H9 (cell line): Measurements from ENCODE around the gene VRK1. TPM values are rescaled to one million over a fixed set of nuclear protein-coding genes. Genes with fewer than 3 reads are reported as not detected.

ENCODE experiments used
- DNase-seq: peaks from one replicate; pipeline ENCODE4 v3.0.0-alpha.2; 2017
- H2AFZ ChIP-seq: one replicate; pipeline ENCODE4 v1.6.1; 2013; ENCODE audit warnings: mild to moderate bottlenecking, low read length, control low read depth, moderate library complexity
- H2AK5ac ChIP-seq: 2 replicates; pipeline ENCODE4 v1.6.1; 2013; ENCODE audit warnings: low read length, control low read depth, mixed read lengths; ENCODE audit not compliant: insufficient read length
- H2BK120ac ChIP-seq: one replicate; pipeline ENCODE4 v1.6.1; 2013; ENCODE audit warnings: low read depth, mild to moderate bottlenecking, low read length, control low read depth, inconsistent platforms; ENCODE audit not compliant: poor library complexity, severe bottlenecking
- H2BK12ac ChIP-seq: 2 replicates; pipeline ENCODE4 v1.6.1; 2013; ENCODE audit warnings: low read length, control low read depth, mixed read lengths, low read depth; ENCODE audit not compliant: insufficient read length
- H2BK15ac ChIP-seq: 2 replicates; pipeline ENCODE4 v1.6.1; 2013; ENCODE audit warnings: low read depth, low read length, control low read depth
- H2BK20ac ChIP-seq: one replicate; pipeline ENCODE4 v1.6.1; 2013; ENCODE audit warnings: low read depth, mild to moderate bottlenecking, low read length, control low read depth, inconsistent platforms; ENCODE audit not compliant: poor library complexity, severe bottlenecking
- H2BK5ac ChIP-seq: 2 replicates; pipeline ENCODE4 v1.6.1; 2013; ENCODE audit warnings: low read length, control low read depth, mixed read lengths; ENCODE audit not compliant: insufficient read length
- H3K14ac ChIP-seq: 2 replicates; pipeline ENCODE4 v1.6.1; 2013; ENCODE audit warnings: low read length, control low read depth; ENCODE audit not compliant: insufficient read depth
- H3K18ac ChIP-seq: 2 replicates; pipeline ENCODE4 v1.6.1; 2013; ENCODE audit warnings: low read depth, mild to moderate bottlenecking, mixed read lengths, low read length, control low read depth; ENCODE audit not compliant: insufficient read length
- H3K23ac ChIP-seq: 2 replicates; pipeline ENCODE4 v1.6.1; 2013; ENCODE audit warnings: low read length, control low read depth, mixed read lengths, low read depth; ENCODE audit not compliant: insufficient read length
- H3K23me2 ChIP-seq: 2 replicates; pipeline ENCODE4 v1.6.1; 2013; ENCODE audit warnings: low read depth, mild to moderate bottlenecking, mixed read lengths, low read length, control low read depth; ENCODE audit not compliant: insufficient read length, poor library complexity, severe bottlenecking
- H3K27ac ChIP-seq: 2 replicates; pipeline ENCODE4 v1.5.1; 2013; ENCODE audit warnings: low read length, control low read depth, mixed read lengths, low read depth; ENCODE audit not compliant: insufficient read length
- H3K27me3 ChIP-seq: 2 replicates; pipeline ENCODE4 v1.6.1; 2013; ENCODE audit warnings: low read length, control low read depth, inconsistent platforms; ENCODE audit not compliant: insufficient read depth
- H3K4ac ChIP-seq: 2 replicates; pipeline ENCODE4 v1.6.1; 2013; ENCODE audit warnings: low read depth, mild to moderate bottlenecking, control low read depth, inconsistent platforms, low read length, moderate library complexity
- H3K4me1 ChIP-seq: 2 replicates; pipeline ENCODE4 v1.6.1; 2013; ENCODE audit warnings: low read length, control low read depth, inconsistent platforms; ENCODE audit not compliant: insufficient read depth
- H3K4me2 ChIP-seq: 2 replicates; pipeline ENCODE4 v1.6.1; 2013; ENCODE audit warnings: low read length, control low read depth, mixed read lengths; ENCODE audit not compliant: insufficient read length, insufficient read depth
- H3K56ac ChIP-seq: 2 replicates; pipeline ENCODE4 v1.6.1; 2013; ENCODE audit warnings: low read depth, mild to moderate bottlenecking, mixed read lengths, low read length, control low read depth; ENCODE audit not compliant: insufficient read length
- H3K79me1 ChIP-seq: 2 replicates; pipeline ENCODE4 v1.6.1; 2013; ENCODE audit warnings: low read depth, mild to moderate bottlenecking, moderate library complexity, low read length, control low read depth, inconsistent platforms; ENCODE audit not compliant: insufficient read depth, poor library complexity, severe bottlenecking
- H3K79me2 ChIP-seq: 2 replicates; pipeline ENCODE4 v1.6.1; 2013; ENCODE audit warnings: low read length, control low read depth, inconsistent platforms; ENCODE audit not compliant: insufficient read depth
- H3K9ac ChIP-seq: 2 replicates; pipeline ENCODE4 v1.6.1; 2013; ENCODE audit warnings: low read length, control low read depth, mixed read lengths; ENCODE audit not compliant: insufficient read length; ENCODE audit errors: extremely low read depth
- H3K9me3 ChIP-seq: one replicate; pipeline ENCODE4 v1.6.1; 2013; ENCODE audit warnings: low read depth, low read length, inconsistent platforms; ENCODE audit not compliant: control insufficient read depth
- H3T11ph ChIP-seq: one replicate; pipeline ENCODE4 v1.6.1; 2013; ENCODE audit warnings: mild to moderate bottlenecking, low read length, control low read depth, inconsistent platforms
- H4K20me1 ChIP-seq: one replicate; pipeline ENCODE4 v1.6.1; 2013; ENCODE audit not compliant: control insufficient read depth, insufficient read length, insufficient read depth
- H4K5ac ChIP-seq: 2 replicates; pipeline ENCODE4 v1.6.1; 2013; ENCODE audit warnings: low read depth, mild to moderate bottlenecking, mixed read lengths, low read length, control low read depth; ENCODE audit not compliant: insufficient read length
- H4K8ac ChIP-seq: replicated peaks from 2 replicates; pipeline ENCODE4 v1.6.1; 2013; ENCODE audit warnings: low read length, control low read depth, mixed read lengths, low read depth; ENCODE audit not compliant: insufficient read length
- H4K91ac ChIP-seq: 2 replicates; pipeline ENCODE4 v1.6.1; 2013; ENCODE audit warnings: low read depth, mild to moderate bottlenecking, moderate library complexity, mixed read lengths, low read length, control low read depth; ENCODE audit not compliant: insufficient read length
- H3K27ac Mint-ChIP-seq, 3 experiments: 2 replicates in 2 of 3; 3 replicates in 1 of 3; pipeline ENCODE4 v1.8.0; 2020 to 2021; ENCODE audit warnings: mixed read lengths in 3 of 3, mild to moderate bottlenecking in 1 of 3, moderate library complexity in 1 of 3
- H3K27me3 Mint-ChIP-seq: 2 replicates; pipeline ENCODE4 v1.8.0; 2021; ENCODE audit warnings: low read depth, mild to moderate bottlenecking, moderate library complexity, mixed read lengths
- H3K36me3 Mint-ChIP-seq, 3 experiments: 2 replicates in 2 of 3; 3 replicates in 1 of 3; pipeline ENCODE4 v1.8.0; 2020 to 2021; ENCODE audit warnings: low read depth in 3 of 3, mixed read lengths in 3 of 3; ENCODE audit not compliant: insufficient read depth in 1 of 3
- H3K4me1 Mint-ChIP-seq, 2 experiments: 2 replicates each; pipeline ENCODE4 v1.8.0; 2020; ENCODE audit warnings: mixed read lengths in 2 of 2
- H3K4me3 Mint-ChIP-seq, 2 experiments: 2 replicates in 1 of 2; 3 replicates in 1 of 2; pipeline ENCODE4 v1.8.0; 2020 to 2021; ENCODE audit warnings: mild to moderate bottlenecking in 2 of 2, mixed read lengths in 2 of 2, moderate library complexity in 1 of 2
- H3K9me3 Mint-ChIP-seq, 2 experiments: 2 replicates in 1 of 2; 3 replicates in 1 of 2; pipeline ENCODE4 v1.8.0; 2020; ENCODE audit warnings: mild to moderate bottlenecking in 2 of 2, mixed read lengths in 2 of 2, moderate library complexity in 1 of 2
- total RNA-seq: library from RNA; stranded (reverse); gene quantifications from 2 replicates; pipeline ENCODE4 v1.2.1, GENCODE V29; 2021
- TF ChIP-seq, protein P1 (sequence below): fragments of 200-600 bp; sonication (generic); conservative IDR thresholded peaks from 3 replicates; pipeline ENCODE4 v1.8.0; 2021; ENCODE audit warnings: antibody characterized with exemption, mild to moderate bottlenecking

The VRK1 gene
- total RNA-seq, 1 experiment from 2014 or later: 55.7 TPM

- DNase-seq: no peak
- Histone ChIP-seq H4K20me1 (no peaks in the 10 kb centered on the region), H3K18ac (no peak overlapping the region), H3K9ac (no peak overlapping the region), H4K8ac (no peak overlapping the region), H3K23me2 (no peaks in the 10 kb centered on the region), H4K91ac (no peak overlapping the region), H2BK12ac (no peak overlapping the region), H3K4me2 (no peak overlapping the region), H3K4ac (no peak overlapping the region), H3K23ac (no peak overlapping the region), H2BK120ac (no peak overlapping the region), H2BK5ac (no peak overlapping the region), H3K4me1 (no peaks in the 10 kb centered on the region; the same call in none of the 2 replicates), H3K27ac (no peak overlapping the region), H2BK20ac (no peak overlapping the region), H2BK15ac (no peak overlapping the region), H3K79me1 (peaks cover 3% of the 10 kb centered on the region), H2AFZ (no peak overlapping the region), H3K27me3 (no peaks in the 10 kb centered on the region), H2AK5ac (no peak overlapping the region), H3K9me3 (no peaks in the 10 kb centered on the region), H3K56ac (no peak overlapping the region), H3K79me2 (no peaks in the 10 kb centered on the region), H3T11ph (no peak overlapping the region), H3K14ac (no peak overlapping the region), H4K5ac (no peak overlapping the region)
- Mint-ChIP-seq H3K9me3 (no peaks in the 10 kb centered on the region), H3K27me3 (no peaks in the 10 kb centered on the region), H3K27ac (no peak overlapping the region), H3K4me3 (no peak overlapping the region), H3K4me1 (peaks cover 23% of the 10 kb centered on the region in 2 experiments), H3K36me3 (peaks cover 8 to 22% (median 17%) of the 10 kb centered on the region in 3 experiments; a peak in 6 of 7 replicates)
- TF ChIP-seq, protein P1, sequence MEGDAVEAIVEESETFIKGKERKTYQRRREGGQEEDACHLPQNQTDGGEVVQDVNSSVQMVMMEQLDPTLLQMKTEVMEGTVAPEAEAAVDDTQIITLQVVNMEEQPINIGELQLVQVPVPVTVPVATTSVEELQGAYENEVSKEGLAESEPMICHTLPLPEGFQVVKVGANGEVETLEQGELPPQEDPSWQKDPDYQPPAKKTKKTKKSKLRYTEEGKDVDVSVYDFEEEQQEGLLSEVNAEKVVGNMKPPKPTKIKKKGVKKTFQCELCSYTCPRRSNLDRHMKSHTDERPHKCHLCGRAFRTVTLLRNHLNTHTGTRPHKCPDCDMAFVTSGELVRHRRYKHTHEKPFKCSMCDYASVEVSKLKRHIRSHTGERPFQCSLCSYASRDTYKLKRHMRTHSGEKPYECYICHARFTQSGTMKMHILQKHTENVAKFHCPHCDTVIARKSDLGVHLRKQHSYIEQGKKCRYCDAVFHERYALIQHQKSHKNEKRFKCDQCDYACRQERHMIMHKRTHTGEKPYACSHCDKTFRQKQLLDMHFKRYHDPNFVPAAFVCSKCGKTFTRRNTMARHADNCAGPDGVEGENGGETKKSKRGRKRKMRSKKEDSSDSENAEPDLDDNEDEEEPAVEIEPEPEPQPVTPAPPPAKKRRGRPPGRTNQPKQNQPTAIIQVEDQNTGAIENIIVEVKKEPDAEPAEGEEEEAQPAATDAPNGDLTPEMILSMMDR: no peak
These were observed 61.5 kb downstream of the VRK1 start for GRCh38 chr14:96858643-96859042.
